Posterior cingulate gyrus (tissue), 11 donors: ENCODE measurements around the gene TMOD3.
"Not testable (repeated sequence)": the region's sequence is repeated elsewhere in the genome, so short reads cannot be mapped to it uniquely, and the experiment has no call there.

Source experiments
- DNase-seq, 10 donors: peaks; one replicate each; pipeline versions ENCODE4 v3.0.0 to v3.0.0-alpha.2; 2020 to 2021; ENCODE audit warnings: mixed read lengths in 3 of 10
- intact Hi-C: fragments of 100-400 bp; cut with DNase I; formaldehyde crosslinking; loops from one replicate; pipeline ENCODE4 v1.15.1; 2023

TMOD3 gene

DNA sequence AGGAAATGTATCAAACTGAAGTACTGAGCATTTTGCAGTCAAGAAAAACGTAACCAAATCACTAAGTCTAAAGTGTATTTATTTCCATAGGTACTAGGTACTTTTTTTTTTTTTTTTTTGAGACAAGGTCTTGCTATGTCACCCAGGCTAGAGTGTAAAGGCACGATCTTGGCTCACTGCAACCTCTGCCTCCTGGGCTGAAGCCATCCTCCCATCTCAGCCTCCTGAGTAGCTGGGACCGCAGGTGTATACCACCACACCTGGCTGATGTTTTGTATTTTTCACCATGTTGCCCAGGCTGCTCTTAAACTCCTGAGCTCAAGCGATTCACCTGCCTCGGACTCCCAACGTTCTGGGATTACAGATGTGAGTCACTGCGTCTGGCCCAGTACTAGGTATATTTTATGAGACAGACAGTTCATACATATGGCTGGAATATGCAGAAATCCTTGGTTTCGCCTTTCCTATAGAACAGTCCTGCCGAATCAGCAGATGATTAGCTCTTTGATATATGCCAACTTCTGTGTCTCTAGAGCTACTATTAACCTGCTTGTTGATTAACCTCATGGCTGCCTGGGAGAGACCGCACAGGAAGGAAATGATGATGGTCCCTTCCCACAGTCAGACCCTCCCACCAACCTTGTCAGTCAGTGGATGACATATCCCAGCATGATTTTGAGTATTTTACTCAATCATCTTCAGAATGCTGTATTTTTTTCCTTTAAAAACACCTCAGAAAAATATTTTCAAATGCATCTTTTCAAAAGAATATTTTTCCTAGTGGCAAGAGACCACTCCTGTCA lies 32.3 kb downstream of the TMOD3 start:
- no peak for DNase-seq
- intact Hi-C loops: no loop called here

DNA sequence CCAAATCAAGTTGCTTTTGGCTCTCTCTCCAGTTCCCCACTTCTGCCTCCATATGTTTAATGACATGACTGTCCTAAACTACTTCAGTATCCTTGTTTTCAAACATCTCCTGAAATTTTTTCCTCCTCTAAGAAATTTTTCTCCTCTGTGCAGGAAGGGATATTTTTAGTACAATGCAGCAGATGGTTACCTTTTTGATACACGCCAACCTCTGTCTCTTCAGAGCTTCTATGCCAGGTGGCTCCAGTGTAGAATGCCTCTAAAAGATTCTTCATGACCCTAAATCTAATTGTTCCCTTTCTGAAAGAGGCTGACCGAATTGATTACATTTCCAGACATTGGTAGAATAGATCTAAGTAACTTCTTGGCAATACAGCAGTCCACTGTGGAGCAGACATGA lies 33.7 kb downstream of the TMOD3 start:
- no peak for DNase-seq
- intact Hi-C loops: no loop called here

DNA sequence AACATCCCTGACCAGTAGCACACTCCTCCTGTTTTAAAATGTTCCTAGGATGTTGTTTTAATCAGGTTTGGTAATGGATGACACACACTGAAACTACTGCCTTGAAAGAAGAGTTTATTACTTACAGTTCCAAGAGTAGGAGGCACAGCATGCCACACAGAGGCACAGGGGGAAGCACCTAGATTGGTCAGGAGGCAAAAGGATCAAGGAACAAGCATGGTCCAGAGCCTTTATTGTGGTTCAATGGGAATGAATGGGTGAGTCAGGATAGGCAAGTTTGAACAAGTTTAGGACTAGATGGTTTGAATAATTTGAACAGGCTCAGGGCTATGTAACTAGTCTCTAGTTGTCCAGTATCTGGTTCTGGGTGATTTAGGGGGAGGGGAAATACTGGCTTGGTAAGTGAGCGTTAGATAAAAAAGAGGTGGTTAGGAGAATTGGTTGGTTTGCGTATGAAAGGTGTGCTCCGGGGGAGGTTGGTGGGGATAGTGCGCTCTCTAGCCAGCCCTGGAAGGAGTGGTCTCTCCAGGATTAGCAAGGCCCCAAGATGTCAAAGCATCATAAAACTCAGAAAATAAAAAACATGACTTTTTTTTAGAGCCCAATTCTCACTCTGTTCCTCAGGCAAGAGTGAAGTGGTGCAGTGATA lies 35.1 kb downstream of the TMOD3 start:
- DNase-seq: no peak
- intact Hi-C loops: no loop called here

DNA sequence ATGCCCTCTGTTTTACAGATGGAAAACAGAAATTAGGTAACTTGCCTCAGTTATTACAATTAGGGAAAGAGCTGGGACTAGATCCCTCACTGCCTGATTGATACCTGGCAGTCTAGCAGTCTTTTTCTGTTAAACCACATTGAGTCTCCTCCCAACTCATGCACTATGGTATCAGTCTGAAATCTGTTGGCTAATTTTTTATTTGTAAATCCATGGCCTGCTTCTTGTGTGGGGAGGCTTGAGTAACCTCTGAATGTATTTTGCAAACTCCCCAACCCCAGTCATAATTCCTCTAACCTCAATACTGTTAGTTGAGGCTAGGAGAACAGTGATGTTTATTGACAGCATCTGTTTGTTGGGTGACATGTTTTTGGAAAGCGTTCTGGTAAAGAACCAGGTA lies 35.9 kb downstream of the TMOD3 start:
- intact Hi-C loops: no loop called here
- no peak for DNase-seq

DNA sequence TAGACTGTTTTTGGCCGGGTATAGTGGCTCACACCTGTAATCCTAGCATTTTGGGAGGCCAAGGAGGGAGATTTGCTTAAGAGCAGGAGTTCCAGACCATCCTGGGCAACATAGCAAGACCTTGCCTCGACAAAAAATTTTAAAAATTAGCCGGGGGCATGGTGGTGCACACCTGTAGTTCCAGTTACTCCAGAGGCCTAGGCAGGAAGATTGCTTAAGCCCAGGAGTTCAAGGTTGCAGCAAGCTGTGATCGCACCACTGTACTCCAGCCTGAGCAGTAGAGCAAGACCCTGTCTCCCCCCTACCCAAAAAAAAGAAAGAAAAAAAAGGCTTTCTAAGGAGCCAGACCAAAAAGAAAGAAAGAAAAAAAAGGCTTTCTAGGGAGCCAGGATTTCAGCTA lies 36.7 kb downstream of the TMOD3 start:
- no peak for DNase-seq
- intact Hi-C loops: no loop called here

DNA sequence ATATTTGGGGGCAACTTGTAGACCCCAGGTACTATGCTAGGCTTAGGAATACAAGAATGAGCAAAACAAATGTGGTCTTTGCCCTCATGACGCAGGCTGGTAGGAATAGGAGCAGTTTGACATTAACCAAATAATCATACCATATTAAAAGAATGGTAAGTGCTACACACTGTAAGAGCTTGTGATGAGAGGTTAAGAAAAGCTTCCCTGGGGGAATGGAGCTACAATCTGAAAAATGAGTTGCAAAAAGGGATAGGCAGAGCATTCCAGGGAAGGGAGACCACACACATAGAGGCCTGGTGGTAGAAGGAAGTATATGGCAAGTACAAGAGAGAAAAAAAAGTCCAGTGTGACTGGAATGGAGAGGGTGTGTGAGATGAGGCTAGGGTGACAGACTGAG lies 37.3 kb downstream of the TMOD3 start:
- no peak for DNase-seq
- intact Hi-C loops: no loop called here

DNA sequence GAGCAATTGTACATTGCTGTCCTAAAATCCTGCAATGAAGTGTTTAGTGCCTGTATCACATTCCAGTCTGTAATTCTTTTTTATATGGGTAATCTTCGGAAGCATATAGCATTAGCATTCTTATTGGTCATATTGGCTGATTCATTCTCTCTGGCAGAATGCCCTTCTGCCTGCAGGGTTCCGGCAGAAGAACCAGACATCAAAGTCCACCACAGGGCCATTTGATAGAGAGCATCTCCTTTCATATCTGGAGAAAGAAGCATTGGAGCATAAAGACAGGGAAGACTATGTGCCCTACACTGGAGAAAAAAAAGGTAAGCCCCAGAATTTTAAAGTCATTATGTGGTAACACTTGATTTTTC lies 39.6 kb downstream of the TMOD3 start:
- intact Hi-C loops: no loop called here
- DNase-seq: no peak

DNA sequence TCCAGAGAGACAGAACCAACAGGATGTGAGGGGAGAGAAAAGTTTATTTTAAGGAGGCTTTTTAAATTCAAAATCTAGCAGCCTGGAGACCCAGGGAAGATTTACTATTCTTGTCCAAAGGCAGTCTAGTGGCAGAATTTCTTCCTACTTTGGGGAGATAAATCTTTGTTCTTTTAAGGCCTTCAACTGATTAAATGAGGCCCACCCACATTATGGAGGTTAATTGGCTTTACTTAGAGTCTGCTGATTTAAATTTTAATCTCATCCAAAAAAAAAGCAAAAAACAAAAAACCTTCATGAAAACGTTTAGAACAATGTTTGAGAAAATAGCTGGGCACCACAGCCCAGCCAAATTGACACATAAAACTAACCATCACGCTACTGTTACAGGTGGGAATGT lies 41.3 kb downstream of the TMOD3 start:
- intact Hi-C loops: no loop called here
- no peak for DNase-seq

DNA sequence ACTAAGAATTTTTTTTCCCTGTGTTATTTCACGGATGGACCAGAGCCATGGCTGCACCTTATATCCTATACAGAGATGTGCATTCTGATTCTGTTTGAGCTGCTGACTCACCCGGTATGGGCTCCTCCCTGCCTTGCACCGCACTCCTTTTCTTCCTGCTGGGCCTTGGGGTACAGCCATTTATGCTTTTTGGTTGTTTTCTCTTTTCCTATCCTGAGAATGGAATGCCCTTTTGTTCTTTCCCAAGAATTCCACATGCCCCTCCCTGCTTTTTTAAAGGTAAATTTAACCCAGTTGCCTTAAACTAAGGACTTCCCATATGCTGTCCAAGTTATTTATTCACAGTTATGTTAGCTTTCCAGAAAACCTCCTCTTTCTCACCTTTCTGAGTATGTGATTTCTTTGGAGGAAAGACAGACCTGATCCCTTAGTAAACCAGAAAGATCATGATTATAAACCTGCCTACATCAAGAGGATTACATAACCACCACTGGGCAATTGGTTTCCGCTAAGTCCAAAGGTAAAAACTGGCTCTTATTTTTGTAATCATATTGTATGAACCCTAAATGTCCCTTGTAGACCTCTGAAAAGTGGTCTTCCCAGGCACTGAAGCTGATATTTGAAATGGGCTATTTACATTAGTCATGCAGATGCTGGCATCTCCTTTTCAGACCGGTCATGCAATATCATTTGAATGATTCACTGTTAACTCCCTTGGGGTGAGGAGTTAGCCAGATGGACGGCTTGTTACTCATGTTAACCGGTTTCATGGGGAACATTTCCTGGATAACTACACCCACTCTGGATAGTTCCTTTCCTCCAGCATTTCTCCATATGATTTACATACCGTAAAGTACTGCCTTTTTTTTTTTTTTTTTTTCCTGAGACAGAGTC lies 45.5 kb downstream of the TMOD3 start:
- intact Hi-C loops: no loop called here
- DNase-seq: peak in 2 of 10 donors; percentile 21 to 81

DNA sequence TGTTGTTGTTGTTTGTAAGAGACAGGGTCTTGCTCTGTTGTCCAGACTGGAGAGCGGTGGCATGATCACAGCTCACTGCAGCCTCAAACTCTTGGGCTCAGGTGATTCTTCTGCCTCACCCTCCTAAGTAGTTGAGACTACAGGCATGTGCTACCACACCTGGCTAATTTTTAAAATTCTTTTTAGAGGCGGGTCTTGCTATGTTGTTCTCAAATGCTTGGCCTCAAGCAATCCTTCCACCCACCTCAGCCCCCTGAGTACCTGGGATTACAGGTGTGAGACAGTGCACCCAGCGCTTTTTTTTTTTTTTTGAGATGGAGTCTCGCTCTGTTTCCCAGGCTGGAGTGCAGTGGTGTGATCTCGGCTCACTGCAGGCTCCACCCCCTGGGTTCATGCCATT lies 46.7 kb downstream of the TMOD3 start:
- DNase-seq: no peak
- intact Hi-C loops: no loop called here

DNA sequence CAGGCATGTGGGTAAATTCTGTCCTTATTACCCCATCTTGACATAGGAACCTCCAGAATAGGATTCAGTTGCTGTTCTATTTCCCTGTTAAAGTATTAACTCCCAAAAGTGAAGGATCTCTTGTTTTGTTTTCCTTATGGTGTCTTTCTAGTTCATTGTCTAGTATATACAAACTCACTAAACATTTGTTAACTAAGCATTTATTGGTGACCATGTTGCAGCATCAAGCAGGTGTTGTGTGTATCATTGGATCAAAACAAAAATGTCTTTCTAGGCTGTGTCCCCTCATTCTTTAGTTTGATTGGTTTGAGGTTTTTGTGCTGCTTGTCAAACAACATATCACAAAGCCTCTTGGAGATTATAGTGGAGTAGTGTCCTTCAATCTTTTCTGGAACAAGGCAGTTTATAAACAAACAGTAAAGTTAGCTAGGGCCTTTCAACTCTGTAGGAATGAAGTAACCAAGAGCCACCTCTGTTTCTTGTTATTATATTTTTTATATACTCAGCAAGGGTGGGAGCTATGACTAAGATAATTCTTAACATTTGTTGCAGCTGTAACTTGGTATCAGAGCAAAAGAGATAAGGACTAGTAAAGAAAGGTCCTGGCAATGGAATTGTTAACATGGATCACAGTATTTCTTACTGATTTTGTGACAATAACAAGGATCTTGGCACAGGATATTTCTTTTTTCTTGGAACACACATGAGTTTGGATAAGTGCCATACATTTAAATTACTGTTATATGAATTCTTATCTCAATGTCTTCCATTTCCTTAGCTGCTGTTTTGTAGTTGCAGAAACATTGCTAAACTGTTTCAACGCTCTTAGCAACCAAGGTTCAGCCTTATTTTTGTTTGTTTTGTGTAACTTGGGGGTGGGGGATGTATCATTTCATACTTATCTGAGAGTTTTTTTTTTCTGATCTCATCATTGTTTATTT lies 49.3 kb downstream of the TMOD3 start:
- DNase-seq: no peak
- intact Hi-C loops: no loop called here

DNA sequence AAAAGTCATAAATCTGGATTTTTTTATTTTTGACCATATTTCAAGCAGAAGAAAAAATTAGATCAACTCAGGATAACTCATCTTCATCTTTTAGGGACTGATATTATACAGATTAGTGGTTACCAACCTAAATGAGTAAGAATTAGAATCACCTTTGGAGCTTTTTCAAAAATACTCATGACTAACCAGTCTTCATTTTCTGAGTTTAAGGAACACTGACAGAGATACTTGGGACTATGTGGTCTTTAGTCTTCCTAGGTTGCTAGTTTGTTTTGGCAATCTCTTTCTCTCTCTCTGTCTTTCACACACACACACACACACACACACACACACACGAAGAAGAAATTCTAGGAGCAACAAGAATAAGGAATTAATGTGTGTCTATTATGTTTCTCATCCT lies 50.1 kb downstream of the TMOD3 start:
- no peak for DNase-seq
- intact Hi-C loops: no loop called here

DNA sequence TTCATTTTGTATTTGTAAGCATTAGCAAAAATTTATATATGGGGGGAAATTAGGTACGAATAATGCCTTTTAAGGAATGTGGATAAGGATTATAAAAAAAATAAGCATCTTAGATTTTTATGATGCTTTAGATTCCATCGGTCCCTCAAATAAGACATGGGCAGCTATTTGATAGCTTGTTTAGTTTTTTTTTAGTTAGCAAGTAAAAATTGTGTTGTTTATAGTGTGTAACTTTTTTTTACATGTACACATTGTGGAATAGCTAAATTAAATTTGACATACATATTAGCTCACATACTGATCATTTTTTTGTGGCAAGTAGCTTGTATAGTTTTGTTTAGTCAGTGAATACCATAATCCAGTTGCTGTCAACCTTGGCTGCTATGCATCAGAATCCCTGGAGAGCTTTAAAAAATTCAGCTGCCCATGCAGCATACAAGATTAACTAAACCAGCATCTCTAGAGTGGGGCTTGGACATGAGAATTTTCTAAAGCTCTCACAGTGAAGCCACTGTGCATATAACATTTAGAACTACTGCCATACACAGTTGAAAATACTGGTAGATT lies 53.9 kb downstream of the TMOD3 start:
- DNase-seq: no peak

DNA sequence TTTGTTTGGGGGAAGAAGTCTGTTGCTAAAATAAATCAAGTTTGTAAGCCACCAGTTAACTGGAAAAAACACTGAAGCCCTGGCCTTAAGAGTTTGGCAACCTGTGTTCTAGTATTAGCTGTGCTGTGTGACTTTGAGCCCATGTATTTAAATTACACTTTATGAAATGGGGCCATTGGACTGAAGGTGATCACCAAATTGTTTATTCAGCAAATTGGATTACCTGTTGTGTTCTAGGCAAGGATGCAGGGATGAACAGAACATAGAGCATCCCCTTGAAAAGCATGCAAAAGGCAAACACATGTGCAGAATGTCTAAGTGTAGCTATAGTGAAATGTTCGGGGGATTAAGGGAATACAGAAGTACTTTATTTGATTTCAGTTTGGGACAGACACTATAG lies 54.6 kb downstream of the TMOD3 start:
- DNase-seq: no peak
- intact Hi-C loops: no loop called here

More for the DNA sequence above, 53.9 kb downstream of the TMOD3 start:
- intact Hi-C loops: no loop called here

DNA sequence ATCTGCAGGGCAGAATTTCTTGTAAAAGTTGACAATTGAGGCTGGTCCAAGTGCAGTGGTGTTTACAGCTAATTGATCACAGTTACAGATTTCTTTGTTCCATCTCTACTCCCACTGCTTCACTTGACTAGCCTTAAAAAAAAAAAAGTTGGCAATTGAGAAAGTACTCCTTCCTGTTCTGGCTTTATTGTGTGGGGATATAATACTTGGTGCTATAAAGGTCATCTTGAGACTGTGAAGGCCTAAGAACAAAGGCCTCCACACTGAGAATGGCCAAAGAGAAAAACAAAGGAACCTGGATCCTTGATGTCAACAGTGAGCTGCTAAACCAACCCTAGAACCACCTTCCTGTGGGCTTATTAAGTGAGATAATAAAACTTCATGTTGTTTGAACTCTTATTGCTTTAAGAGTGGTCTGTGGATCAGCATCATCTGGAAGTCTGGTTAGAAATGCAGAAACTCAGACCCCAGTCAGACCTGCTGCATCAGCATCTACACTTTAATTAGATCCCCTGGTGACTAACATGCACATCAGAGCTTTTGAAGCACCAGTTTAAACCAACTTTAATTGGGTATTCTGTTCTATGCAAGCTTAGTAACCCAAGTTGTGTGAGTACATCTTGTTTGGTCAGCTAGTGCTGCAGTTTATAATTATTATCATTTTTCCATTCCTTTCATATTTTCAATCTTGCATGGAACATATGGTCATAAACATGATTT lies 55.2 kb downstream of the TMOD3 start:
- intact Hi-C loops: loop anchor here (5.0 kb wide), 1 partner anchor 343 kb away; no protein-coding TSS in a partner anchor
- no peak for DNase-seq

DNA sequence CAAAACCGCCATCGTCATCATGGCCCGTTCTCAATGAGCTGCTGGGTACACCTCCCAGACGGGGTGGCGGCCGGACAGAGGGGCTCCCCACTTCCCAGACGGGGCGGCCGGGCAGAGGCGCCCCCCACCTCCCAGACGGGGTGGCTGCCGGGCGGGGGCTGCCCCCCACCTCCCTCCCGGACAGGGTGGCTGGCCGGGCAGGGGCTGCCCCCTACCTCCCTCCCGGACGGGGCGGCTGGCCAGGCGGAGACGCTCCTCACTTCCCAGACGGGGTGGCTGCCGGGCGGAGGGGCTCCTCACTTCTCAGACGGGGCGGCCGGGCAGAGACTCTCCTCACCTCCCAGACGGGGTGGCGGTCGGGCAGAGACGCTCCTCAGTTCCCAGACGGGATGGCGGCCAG lies 56.3 kb downstream of the TMOD3 start:
- intact Hi-C loops: loop anchor here (5.0 kb wide), 1 partner anchor 342 kb away; no protein-coding TSS in a partner anchor
- not testable (repeated sequence) for DNase-seq

DNA sequence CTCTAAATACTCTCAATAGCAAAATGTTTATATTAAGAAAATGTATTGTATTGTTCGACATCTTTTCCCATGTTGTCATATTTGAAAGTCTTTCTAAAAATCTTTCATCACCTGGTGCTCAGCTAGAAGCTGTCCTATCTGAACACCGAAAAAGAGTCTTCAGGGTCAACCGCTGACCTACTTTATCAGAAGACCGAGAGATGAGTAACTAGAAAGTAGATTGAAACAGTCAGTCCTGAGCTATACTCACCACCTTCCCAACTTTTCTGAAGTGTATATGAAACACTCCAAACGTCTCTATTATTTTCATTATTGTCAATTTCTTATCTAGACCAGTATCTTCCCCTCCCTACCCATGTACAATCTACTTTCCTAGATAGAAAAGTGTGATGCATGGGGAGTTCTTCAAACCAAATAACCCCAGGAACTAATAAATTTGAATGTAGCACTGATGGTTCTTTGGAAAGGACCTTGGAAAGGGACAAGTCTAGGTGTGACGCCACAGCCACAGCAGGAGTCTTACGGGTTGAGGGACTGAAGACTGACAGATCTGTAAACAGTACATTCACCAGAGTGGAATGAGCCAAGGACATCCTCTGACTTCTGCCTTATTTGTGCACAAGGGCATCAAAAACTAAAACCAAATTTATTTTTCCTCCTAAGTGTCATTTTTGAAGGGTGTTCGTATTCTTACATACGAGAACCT lies 58.6 kb downstream of the TMOD3 start:
- no peak for DNase-seq
- intact Hi-C loops: loop anchor here (1.0 to 5.0 kb wide), 3 partner anchors 191 to 339 kb away; no protein-coding TSS in a partner anchor

DNA sequence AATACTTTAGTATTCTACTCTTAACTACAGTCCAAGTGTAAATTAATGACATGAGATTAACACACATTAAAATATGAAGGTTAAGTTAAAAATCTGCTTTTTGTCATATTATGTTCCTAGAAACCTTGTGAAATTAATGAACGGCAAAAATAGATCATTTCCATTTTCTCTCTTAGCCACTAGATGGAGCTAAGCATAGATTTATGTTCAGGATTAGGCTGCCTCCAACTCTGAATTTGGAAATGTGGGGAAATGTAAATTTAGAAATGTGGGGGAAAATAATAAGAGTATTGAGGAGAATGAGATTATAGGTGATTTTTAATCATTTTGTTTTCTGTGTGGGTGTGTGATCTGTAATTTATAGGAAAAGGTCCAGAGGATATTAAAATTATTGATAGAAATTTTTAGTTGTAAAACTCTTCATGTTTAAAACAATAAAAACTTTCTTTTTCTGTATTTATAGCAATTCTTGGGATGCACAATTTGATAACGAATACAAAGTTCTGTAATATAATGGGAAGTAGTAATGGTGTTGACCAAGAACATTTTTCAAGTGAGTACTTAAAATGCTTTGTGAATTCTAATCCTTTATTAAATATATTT lies 59.2 kb downstream of the TMOD3 start:
- intact Hi-C loops: loop anchor here (1.0 to 5.0 kb wide), 3 partner anchors 190 to 339 kb away; no protein-coding TSS in a partner anchor
- DNase-seq: no peak
